Hepatocyte (in vitro differentiated cells): ENCODE data around the gene GTF2E1.

Source experiments
- CTCF ChIP-seq: fragments of 200-600 bp; sonication (generic); IDR thresholded peaks from 2 replicates; pipeline ENCODE4 v1.5.1; 2016; ENCODE audit warnings: antibody characterized with exemption, mild to moderate bottlenecking; ENCODE audit not compliant: poor library complexity
- EZH2 ChIP-seq: fragments of 200-600 bp; sonication (generic); IDR thresholded peaks from 2 replicates; pipeline ENCODE4 v1.6.1; 2016; ENCODE audit warnings: antibody characterized with exemption, mild to moderate bottlenecking, borderline replicate concordance
- EZH2phosphoT487 ChIP-seq: fragments of 200-600 bp; sonication (generic); IDR thresholded peaks from one replicate; pipeline ENCODE4 v1.6.1; 2018; ENCODE audit warnings: antibody characterized with exemption, mild to moderate bottlenecking, low read depth, moderate library complexity; ENCODE audit not compliant: unreplicated experiment, severe bottlenecking

GRCh38 chr3:120741320-120741719 lies 1.2 kb upstream of the GTF2E1 start:
- TF ChIP-seq EZH2 = no peak
- TF ChIP-seq CTCF = no peak
- no peak for TF ChIP-seq EZH2phosphoT487
